B cell (primary cell): Measurements from ENCODE around the gene EMX1. TPM values are rescaled to one million over a fixed set of nuclear protein-coding genes. Genes with fewer than 3 reads are reported as not detected.

ENCODE experiments used
- ATAC-seq: fragments of 200-7000 bp; cut with Tn5 transposase; one replicate; pipeline ENCODE4 v1.10.0; 2021; ENCODE audit warnings: low read depth, mild to moderate bottlenecking, moderate number of reproducible peaks, moderate library complexity
- CTCF ChIA-PET: fragments of 350-600 bp; sonication (Branson Sonifier 250); formaldehyde crosslinking; loops from one replicate; lab custom pipeline; 2021; ENCODE audit warnings: antibody characterized with exemption, inconsistent platforms; lab: Charles Lee
- POLR2A ChIA-PET: fragments of 350-600 bp; sonication (Branson Sonifier 250); formaldehyde crosslinking; loops from one replicate; lab custom pipeline; 2021; ENCODE audit warnings: antibody characterized with exemption; lab: Charles Lee
- DNase-seq: peaks from one replicate; pipeline ENCODE4 v3.0.0; 2013
- H2AFZ ChIP-seq: 2 replicates; pipeline ENCODE4 v1.6.1; 2012; ENCODE audit warnings: mild to moderate bottlenecking, low read depth, low read length; ENCODE audit not compliant: insufficient read depth, poor library complexity, severe bottlenecking
- H3K27ac ChIP-seq, 2 donors: 1 replicate in 1 of 2; 2 replicates in 1 of 2; pipeline ENCODE4 v1.5.1; 2012 to 2013; ENCODE audit warnings: low read length in 2 of 2, mild to moderate bottlenecking in 2 of 2, moderate library complexity in 1 of 2
- H3K27me3 ChIP-seq, 4 experiments: fragments of 200-600 bp in 1 of 4; sonication (generic) in 1 of 4; replicated peaks in 1 of 4; 1 replicate in 2 of 4; 2 replicates in 2 of 4; pipeline versions ENCODE4 v1.6.1 to v1.7.0; 2013 to 2016; ENCODE audit warnings: low read length in 3 of 4, mild to moderate bottlenecking in 2 of 4, mixed read lengths in 1 of 4, moderate library complexity in 1 of 4; ENCODE audit not compliant: insufficient read depth in 4 of 4, control insufficient read depth in 3 of 4; ENCODE audit errors: control extremely low read depth in 1 of 4
- H3K36me3 ChIP-seq, 2 experiments: replicated peaks in 1 of 2; 1 replicate in 1 of 2; 2 replicates in 1 of 2; pipeline versions ENCODE4 v1.6.1 to v1.7.1; 2013; ENCODE audit warnings: low read length in 1 of 2; ENCODE audit not compliant: insufficient read depth in 2 of 2, control insufficient read depth in 1 of 2; ENCODE audit errors: control extremely low read depth in 1 of 2, extremely low read depth in 1 of 2
- H3K4me1 ChIP-seq, 2 donors: fragments of 200-600 bp in 1 of 2; sonication (generic) in 1 of 2; 1 replicate in 1 of 2; 2 replicates in 1 of 2; pipeline versions ENCODE4 v1.5.1 to v1.6.1; 2013 to 2017; ENCODE audit warnings: low read length in 2 of 2; ENCODE audit not compliant: control insufficient read depth in 2 of 2, insufficient read depth in 2 of 2
- H3K4me2 ChIP-seq: replicated peaks from 2 replicates; pipeline ENCODE3; 2012; ENCODE audit warnings: mild to moderate bottlenecking, low read depth, low read length; ENCODE audit not compliant: poor library complexity, severe bottlenecking
- H3K4me3 ChIP-seq, 5 experiments: fragments of 200-600 bp in 1 of 5; sonication (generic) in 1 of 5; 1 replicate in 3 of 5; 2 replicates in 2 of 5; pipeline versions ENCODE4 v1.5.1 to v1.7.0; 2011 to 2016; ENCODE audit warnings: low read length in 4 of 5, mild to moderate bottlenecking in 4 of 5, low read depth in 2 of 5, control low read depth in 1 of 5, moderate library complexity in 1 of 5; ENCODE audit not compliant: insufficient read depth in 1 of 5; ENCODE audit errors: control extremely low read depth in 1 of 5, extremely low read depth in 1 of 5
- H3K79me2 ChIP-seq: fragments of 200-600 bp; sonication (generic); one replicate; pipeline ENCODE4 v1.6.0; 2016; ENCODE audit warnings: low read length; ENCODE audit not compliant: control insufficient read depth, insufficient read depth
- H3K9ac ChIP-seq: fragments of 200-600 bp; sonication (generic); 2 replicates; pipeline ENCODE4 v1.6.1; 2017; ENCODE audit warnings: mild to moderate bottlenecking, low read length, moderate library complexity
- H3K9me3 ChIP-seq, 3 donors: one replicate each; pipeline versions ENCODE4 v1.6.1 to v1.7.1; 2013; ENCODE audit warnings: low read length in 2 of 3; ENCODE audit not compliant: control insufficient read depth in 2 of 3, insufficient read depth in 1 of 3; ENCODE audit errors: control extremely low read depth in 1 of 3
- H4K20me1 ChIP-seq: 2 replicates; pipeline ENCODE4 v1.6.0; 2012; ENCODE audit warnings: mild to moderate bottlenecking, low read length; ENCODE audit not compliant: insufficient read depth, control insufficient read depth, poor library complexity, severe bottlenecking
- H3K27ac Mint-ChIP-seq: one replicate; pipeline ENCODE4 v1.8.0; 2021; ENCODE audit warnings: mixed read lengths
- H3K27me3 Mint-ChIP-seq: one replicate; pipeline ENCODE4 v1.8.0; 2021; ENCODE audit warnings: mixed read lengths
- H3K4me1 Mint-ChIP-seq: one replicate; pipeline ENCODE4 v1.8.0; 2021; ENCODE audit warnings: mixed read lengths
- H3K4me3 Mint-ChIP-seq: one replicate; pipeline ENCODE4 v1.8.0; 2021; ENCODE audit warnings: mixed read lengths
- H3K9me3 Mint-ChIP-seq: one replicate; pipeline ENCODE4 v1.8.0; 2022; ENCODE audit warnings: mixed read lengths; ENCODE audit not compliant: insufficient read depth
- CTCF ChIP-seq: fragments of 200-600 bp; IDR thresholded peaks from one replicate; pipeline ENCODE4 v1.8.0; 2022; ENCODE audit warnings: antibody characterized with exemption, mild to moderate bottlenecking
- EZH2 ChIP-seq: IDR thresholded peaks from 2 replicates; pipeline ENCODE4 v1.6.1; 2012; ENCODE audit warnings: borderline replicate concordance, low read depth, mild to moderate bottlenecking, moderate library complexity, low read length; ENCODE audit not compliant: insufficient read depth, poor library complexity, severe bottlenecking
- WGBS: methylation state at CpG from one replicate; pipeline ENCODE4 v1.1.5; 2013; ENCODE audit warnings: missing lambda C conversion rate; ENCODE audit not compliant: insufficient coverage; 5-methylcytosine and 5-hydroxymethylcytosine counted together
- intact Hi-C: fragments of 100-400 bp; cut with micrococcal nuclease; formaldehyde crosslinking; loops from one replicate; pipeline ENCODE4 v1.10.0; 2022
- polyA plus RNA-seq: library from polyadenylated mRNA; depleted of rRNA; stranded (reverse); fragments of >200 nt; gene quantifications from 2 replicates; pipeline ENCODE4 v1.2.3, GENCODE V29; 2012
- total RNA-seq, 2 donors: library from RNA; stranded (reverse); fragments of 120-200 nt in 1 of 2; gene quantifications; 1 replicate in 1 of 2; 2 replicates in 1 of 2; pipeline versions ENCODE4 v1.2.3 to v1.2.4, GENCODE V29; 2013 to 2022

The EMX1 gene
- total and polyA plus RNA-seq, 2 donors (not counting 1 experiment from before 2014, with no cell fraction given) = not detected

- ChIA-PET CTCF (no interaction called here), POLR2A (no interaction called here)
- Histone ChIP-seq H3K36me3 (no peaks in the 10 kb centered on the region), H3K9me3 (no peaks in the 10 kb centered on the region), H2AFZ (no peak overlapping the region), H3K4me3 (no peak overlapping the region), H3K4me2 (no peak overlapping the region), H3K9ac (no peak overlapping the region), H3K27me3 (no peaks in the 10 kb centered on the region), H3K27ac (no peak overlapping the region), H3K4me1 (no peaks in the 10 kb centered on the region), H3K79me2 (no peaks in the 10 kb centered on the region), H4K20me1 (no peaks in the 10 kb centered on the region)
- H3K9me3 Mint-ChIP-seq = no peaks in the 10 kb centered on the region
- no peak for TF ChIP-seq EZH2
- TF ChIP-seq CTCF = no peak
- H3K4me3 Mint-ChIP-seq = no peak overlapping the region
- H3K27me3 Mint-ChIP-seq = no peaks in the 10 kb centered on the region
- no peaks in the 10 kb centered on the region for H3K4me1 Mint-ChIP-seq
- ATAC-seq (no peak), DNase-seq (no peak)
- intact Hi-C loops = no loop called here
- no peak overlapping the region for H3K27ac Mint-ChIP-seq
- WGBS = 97% methylated on average over 14 of the region's 14 CpGs
Observed at GRCh38 chr2:72965770-72966450, 48.6 kb downstream of the EMX1 start.

- DNase-seq (no peak), ATAC-seq (no peak)
- no peaks in the 10 kb centered on the region for H3K27me3 Mint-ChIP-seq
- Histone ChIP-seq H3K36me3 (no peaks in the 10 kb centered on the region), H3K4me2 (no peak overlapping the region), H3K79me2 (no peaks in the 10 kb centered on the region), H3K9ac (no peak overlapping the region), H3K27ac (no peak overlapping the region), H4K20me1 (no peaks in the 10 kb centered on the region), H3K4me1 (no peaks in the 10 kb centered on the region), H3K4me3 (no peak overlapping the region), H3K9me3 (no peaks in the 10 kb centered on the region), H2AFZ (no peak overlapping the region), H3K27me3 (no peaks in the 10 kb centered on the region)
- no peak overlapping the region for H3K4me3 Mint-ChIP-seq
- no peak overlapping the region for H3K27ac Mint-ChIP-seq
- CTCF ChIA-PET = no interaction called here
- WGBS = 98% methylated on average over 8 of the region's 8 CpGs
- POLR2A ChIA-PET = no interaction called here
- intact Hi-C loops = no loop called here
- no peaks in the 10 kb centered on the region for H3K9me3 Mint-ChIP-seq
- TF ChIP-seq CTCF (no peak), EZH2 (no peak)
- no peaks in the 10 kb centered on the region for H3K4me1 Mint-ChIP-seq
Observed at GRCh38 chr2:72968286-72968685, 51.0 kb downstream of the EMX1 start.
